Brain pericyte (primary cell): ENCODE measurements around the gene PARD6G.
"Not testable (repeated sequence)": the region's sequence is repeated elsewhere in the genome, so short reads cannot be mapped to it uniquely, and the experiment has no call there.

ENCODE experiments used
- DNase-seq: peaks from one replicate; pipeline ENCODE4 v3.0.0-alpha.2; 2012; ENCODE audit warnings: low read depth, low spot score

The PARD6G gene

GRCh38 chr18:80172056-80172455 is 75.3 kb downstream of the PARD6G start:
- DNase-seq = no peak

- DNase-seq = no peak
Observed at GRCh38 chr18:80171054-80171872, 76.1 kb downstream of the PARD6G start.

GRCh38 chr18:80170395-80171053 is 76.8 kb downstream of the PARD6G start:
- no peak for DNase-seq

GRCh38 chr18:80169607-80170006 is 77.7 kb downstream of the PARD6G start:
- DNase-seq = no peak

- DNase-seq = no peak
Observed at GRCh38 chr18:80168982-80169381, 78.3 kb downstream of the PARD6G start.

GRCh38 chr18:80168346-80168745 is 79.0 kb downstream of the PARD6G start:
- no peak for DNase-seq

GRCh38 chr18:80167931-80168330 is 79.4 kb downstream of the PARD6G start:
- DNase-seq = no peak

- DNase-seq = no peak
Observed at GRCh38 chr18:80167331-80167730, 80.0 kb downstream of the PARD6G start.

GRCh38 chr18:80166725-80167124 is 80.6 kb downstream of the PARD6G start:
- DNase-seq = no peak

GRCh38 chr18:80166240-80166639 is 81.1 kb downstream of the PARD6G start:
- no peak for DNase-seq

GRCh38 chr18:80164727-80165355 is 82.5 kb downstream of the PARD6G start:
- not testable (repeated sequence) for DNase-seq

- DNase-seq = no peak
Observed at GRCh38 chr18:80163183-80163582, 84.1 kb downstream of the PARD6G start.

- no peak for DNase-seq
Observed at GRCh38 chr18:80161781-80162417, 85.4 kb downstream of the PARD6G start.

- no peak for DNase-seq
Observed at GRCh38 chr18:80159713-80160636, 87.3 kb downstream of the PARD6G start.

- DNase-seq = no peak
Observed at GRCh38 chr18:80158365-80158764, 88.9 kb downstream of the PARD6G start.

- DNase-seq = no peak
Observed at GRCh38 chr18:80157708-80158343, 89.5 kb downstream of the PARD6G start.

- DNase-seq = no peak
Observed at GRCh38 chr18:80154293-80154692, 93.0 kb downstream of the PARD6G start.

- DNase-seq = no peak
Observed at GRCh38 chr18:80149667-80150066, 97.6 kb downstream of the PARD6G start.

- no peak for DNase-seq
Observed at GRCh38 chr18:80148326-80149199, 98.8 kb downstream of the PARD6G start.
